GM13976 (cell line): ENCODE measurements around the gene TMEM39A.

Experiments used
- DNase-seq: peaks from one replicate; pipeline ENCODE4 v3.0.0; 2012; ENCODE audit warnings: low spot score
- CTCF ChIP-seq: IDR thresholded peaks from 2 replicates; pipeline ENCODE4 v1.5.1; 2012; ENCODE audit warnings: borderline replicate concordance, mild to moderate bottlenecking; ENCODE audit not compliant: insufficient read depth; ENCODE audit errors: extremely low read depth, missing control alignments, control extremely low read depth
- in situ Hi-C: fragments of 300-500 bp; cut with MboI; formaldehyde crosslinking; loops from one replicate; pipeline ENCODE4 v1.12.0; 2022; ENCODE audit warnings: low sequenced_read_pairs, mixed read lengths, inconsistent platforms; ENCODE audit not compliant: unreplicated experiment

Gene TMEM39A

GRCh38 chr3:119400466-119400865, 62.9 kb downstream of the TMEM39A start:
- no peak for DNase-seq
- in situ Hi-C loops = no loop called here
- TF ChIP-seq CTCF = no peak

GRCh38 chr3:119396870-119397269, 66.5 kb downstream of the TMEM39A start:
- TF ChIP-seq CTCF = no peak
- no peak for DNase-seq
- in situ Hi-C loops = no loop called here

- in situ Hi-C loops = no loop called here
- no peak for TF ChIP-seq CTCF
- peak; percentile 34 for DNase-seq
These were observed 67.5 kb downstream of the TMEM39A start for GRCh38 chr3:119395923-119396358.

- TF ChIP-seq CTCF = no peak
- no peak for DNase-seq
- in situ Hi-C loops = no loop called here
These were observed 74.8 kb downstream of the TMEM39A start for GRCh38 chr3:119388577-119388976.

GRCh38 chr3:119382134-119382533, 81.3 kb downstream of the TMEM39A start:
- in situ Hi-C loops = no loop called here
- no peak for DNase-seq
- TF ChIP-seq CTCF = no peak

GRCh38 chr3:119380697-119381096, 82.7 kb downstream of the TMEM39A start:
- in situ Hi-C loops = no loop called here
- no peak for TF ChIP-seq CTCF

More at GRCh38 chr3:119380697-119381096, 82.7 kb downstream of the TMEM39A start:
- no peak for DNase-seq
